Measurements from ENCODE around the gene THBS2.

THBS2 gene

DNA sequence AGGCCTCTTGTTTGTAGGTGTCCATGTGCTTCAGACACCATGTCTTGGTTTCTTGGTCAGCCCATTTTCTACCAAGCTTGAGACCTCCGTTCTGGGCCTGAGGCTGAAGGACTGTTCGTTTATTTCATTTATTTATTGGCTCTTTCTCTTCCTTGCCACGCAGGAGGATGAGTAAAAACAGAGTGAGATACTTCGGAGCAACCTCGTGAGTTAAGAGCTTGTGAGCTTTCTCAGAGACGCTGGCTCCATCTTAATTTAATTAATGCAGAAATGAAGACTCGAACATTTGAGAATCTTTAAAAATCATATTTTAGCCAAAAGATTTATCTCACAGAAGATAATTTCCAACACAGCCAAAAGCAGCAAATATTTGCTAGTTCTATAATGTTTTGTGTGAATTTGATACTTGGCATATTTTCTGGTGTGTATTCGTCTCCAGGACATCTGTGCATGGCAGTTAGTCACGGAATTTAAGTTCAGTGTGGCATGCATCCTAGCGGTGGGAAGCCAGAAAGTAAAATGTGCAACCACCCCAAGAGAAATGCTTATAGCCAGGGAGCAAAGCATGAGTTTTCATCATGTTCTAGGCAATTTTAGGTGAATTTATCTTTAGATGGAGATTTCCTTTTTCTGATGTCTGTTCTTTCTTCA, 76.0 kb downstream of the THBS2 start:
- no peak for DNase-seq (ENCODE audit: low read depth)
- in situ Hi-C loops (cut with HindIII; ENCODE audit: low sequenced_read_pairs): no loop called here

DNA sequence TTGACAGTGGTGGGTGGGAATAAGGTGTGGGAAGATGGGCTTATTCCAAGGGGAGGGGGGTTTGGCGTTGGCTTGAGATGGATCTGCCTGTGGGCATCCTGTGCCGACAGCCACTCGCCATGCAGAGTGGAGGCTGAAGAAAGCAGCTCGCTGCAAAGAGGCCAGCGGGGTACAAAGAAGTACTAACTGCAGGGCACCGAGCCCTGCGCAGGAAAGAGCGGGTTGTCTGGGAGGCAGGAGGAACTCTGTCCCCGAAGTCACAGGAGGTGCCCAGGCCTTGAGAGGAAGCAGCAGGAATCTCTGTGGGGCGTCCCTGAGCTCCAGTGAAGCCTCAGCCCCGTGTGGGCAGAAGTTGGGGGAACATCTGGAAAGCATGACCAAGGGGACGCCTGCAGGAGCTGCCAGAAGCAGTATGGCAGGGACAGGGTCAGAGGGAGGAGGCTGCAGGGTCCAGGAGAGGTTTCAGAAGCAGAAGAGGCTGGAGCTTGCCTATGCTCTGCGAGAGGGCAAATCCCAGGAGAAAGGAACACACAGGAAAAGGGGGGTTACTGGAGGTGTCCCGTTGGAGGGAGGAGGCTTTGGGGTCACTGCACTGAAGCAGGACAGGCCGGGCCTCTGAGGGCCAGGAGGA, 77.2 kb downstream of the THBS2 start:
- in situ Hi-C loops (cut with HindIII; ENCODE audit: low sequenced_read_pairs): no loop called here
- no peak overlapping the region for H3K4me3 ChIP-seq (ENCODE audit: low read depth, low read length)
- TF ChIP-seq, protein P1, sequence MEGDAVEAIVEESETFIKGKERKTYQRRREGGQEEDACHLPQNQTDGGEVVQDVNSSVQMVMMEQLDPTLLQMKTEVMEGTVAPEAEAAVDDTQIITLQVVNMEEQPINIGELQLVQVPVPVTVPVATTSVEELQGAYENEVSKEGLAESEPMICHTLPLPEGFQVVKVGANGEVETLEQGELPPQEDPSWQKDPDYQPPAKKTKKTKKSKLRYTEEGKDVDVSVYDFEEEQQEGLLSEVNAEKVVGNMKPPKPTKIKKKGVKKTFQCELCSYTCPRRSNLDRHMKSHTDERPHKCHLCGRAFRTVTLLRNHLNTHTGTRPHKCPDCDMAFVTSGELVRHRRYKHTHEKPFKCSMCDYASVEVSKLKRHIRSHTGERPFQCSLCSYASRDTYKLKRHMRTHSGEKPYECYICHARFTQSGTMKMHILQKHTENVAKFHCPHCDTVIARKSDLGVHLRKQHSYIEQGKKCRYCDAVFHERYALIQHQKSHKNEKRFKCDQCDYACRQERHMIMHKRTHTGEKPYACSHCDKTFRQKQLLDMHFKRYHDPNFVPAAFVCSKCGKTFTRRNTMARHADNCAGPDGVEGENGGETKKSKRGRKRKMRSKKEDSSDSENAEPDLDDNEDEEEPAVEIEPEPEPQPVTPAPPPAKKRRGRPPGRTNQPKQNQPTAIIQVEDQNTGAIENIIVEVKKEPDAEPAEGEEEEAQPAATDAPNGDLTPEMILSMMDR (IDR thresholded peaks at IDR 0.05; ENCODE audit: low read depth, low read length, missing control alignments): no peak
- no peak for DNase-seq (ENCODE audit: low read depth)

More for the DNA sequence above, 76.0 kb downstream of the THBS2 start:
- TF ChIP-seq, protein P1 (IDR thresholded peaks at IDR 0.05; ENCODE audit: low read depth, low read length, missing control alignments): peak; percentile 30
- H3K4me3 ChIP-seq (ENCODE audit: low read depth, low read length): no peak overlapping the region

DNA sequence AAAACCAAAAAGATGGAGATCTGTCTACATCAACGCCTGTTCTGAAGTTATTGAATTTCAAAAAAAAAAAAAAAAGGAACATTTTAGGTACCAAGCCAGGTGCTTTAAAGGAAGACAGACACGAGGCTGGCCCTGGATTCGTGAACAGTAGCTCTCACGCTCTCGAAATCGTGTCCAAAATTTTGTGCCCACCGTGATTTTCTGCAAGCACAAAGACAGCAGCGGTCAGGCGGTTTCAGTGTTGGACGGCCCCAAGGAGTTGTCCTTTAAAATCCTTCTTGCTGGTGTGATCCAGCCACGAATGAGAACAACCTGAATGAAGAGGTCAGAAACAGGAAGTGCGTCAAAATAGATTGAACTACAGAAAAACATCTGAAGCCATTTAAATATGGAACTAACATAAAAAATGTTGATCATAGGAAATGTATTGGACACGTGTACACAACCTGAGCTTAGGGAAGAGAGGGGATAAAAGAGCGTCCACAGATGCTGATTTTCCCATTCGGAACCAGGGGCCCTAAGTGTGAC, 78.2 kb downstream of the THBS2 start:
- DNase-seq (ENCODE audit: low read depth): no peak
- TF ChIP-seq, protein P1 (IDR thresholded peaks at IDR 0.05; ENCODE audit: low read depth, low read length, missing control alignments): no peak
- in situ Hi-C loops (cut with HindIII; ENCODE audit: low sequenced_read_pairs): no loop called here
- H3K4me3 ChIP-seq (ENCODE audit: low read depth, low read length): no peak overlapping the region

DNA sequence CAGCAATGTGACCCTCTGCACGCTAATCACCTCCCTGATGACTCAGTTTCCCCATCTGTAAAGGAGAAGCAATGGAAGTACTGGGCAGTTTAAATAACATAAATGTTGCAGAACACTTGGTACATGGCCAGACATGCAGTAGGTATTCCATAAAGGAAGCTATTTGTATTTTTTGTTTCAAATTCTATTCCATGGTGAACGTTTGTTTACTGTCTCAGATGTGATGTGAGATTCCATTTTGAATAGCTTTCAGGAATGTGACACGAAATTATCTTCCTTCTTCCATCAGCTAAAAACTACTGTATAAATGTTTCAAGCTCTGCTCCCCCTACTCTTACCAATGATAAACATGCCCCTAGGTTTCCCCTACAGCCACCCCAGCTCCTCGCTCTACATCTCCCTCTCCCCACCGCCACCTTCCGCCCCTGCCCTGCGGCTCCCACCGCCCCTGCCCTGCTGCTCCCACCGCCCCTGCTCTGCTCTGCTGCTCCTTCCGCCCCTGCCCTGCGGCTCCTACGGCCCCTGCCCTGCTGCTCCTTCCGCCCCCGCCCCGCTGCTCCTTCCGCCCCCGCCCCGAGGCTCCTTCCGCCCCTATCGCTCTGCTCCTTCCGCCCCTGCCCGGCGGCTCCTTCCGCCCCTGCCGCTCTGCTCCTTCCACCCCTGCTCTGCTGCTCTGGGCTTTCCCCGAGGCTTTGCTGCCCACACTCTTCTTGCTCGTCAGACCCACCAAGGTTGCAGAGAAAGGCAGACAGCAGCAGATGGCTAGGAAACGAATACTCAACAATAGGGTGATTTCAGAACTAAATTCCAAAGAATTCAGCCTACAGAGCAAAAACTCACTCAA, 78.9 kb downstream of the THBS2 start:
- H3K4me3 ChIP-seq (ENCODE audit: low read depth, low read length): no peak overlapping the region
- no peak for DNase-seq (ENCODE audit: low read depth)
- TF ChIP-seq, protein P1 (IDR thresholded peaks at IDR 0.05; ENCODE audit: low read depth, low read length, missing control alignments): no peak
- in situ Hi-C loops (cut with HindIII; ENCODE audit: low sequenced_read_pairs): no loop called here

DNA sequence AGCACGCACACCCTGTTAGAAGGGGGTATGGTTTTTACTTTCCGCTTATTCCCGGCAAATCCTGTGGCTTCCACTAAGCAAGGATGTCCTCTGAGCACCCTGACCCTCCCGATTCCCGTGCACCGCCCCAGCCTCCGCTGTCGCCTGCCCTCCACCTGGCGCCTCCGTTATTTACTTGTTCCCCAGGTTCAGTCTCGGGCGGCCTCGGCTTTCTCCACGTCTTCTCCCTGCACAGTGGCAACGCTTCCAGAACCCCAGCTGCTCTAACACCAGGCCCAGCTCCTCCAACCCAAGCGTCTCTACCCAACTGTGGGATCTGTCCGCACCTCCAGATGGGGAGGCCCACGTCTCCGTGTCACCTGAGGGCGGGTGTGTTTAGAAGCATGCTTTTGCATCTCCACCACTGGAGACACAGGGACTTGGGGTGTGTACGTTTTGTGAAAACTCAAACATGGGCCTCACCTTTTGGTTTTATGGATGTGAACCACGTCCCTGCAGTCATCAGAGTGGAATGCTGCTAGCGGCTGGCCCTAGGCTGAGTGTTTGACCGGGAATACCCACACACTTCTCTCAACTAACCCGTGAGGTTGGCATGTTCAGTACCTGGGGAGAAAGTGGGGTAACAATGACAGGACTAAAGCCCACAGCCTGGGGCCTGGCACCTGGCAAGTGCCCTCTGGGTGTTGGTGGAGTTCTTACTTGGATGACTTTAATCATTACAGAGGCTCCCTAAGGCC, 79.9 kb downstream of the THBS2 start:
- DNase-seq (ENCODE audit: low read depth): no peak
- in situ Hi-C loops (cut with HindIII; ENCODE audit: low sequenced_read_pairs): no loop called here
- no peak overlapping the region for H3K4me3 ChIP-seq (ENCODE audit: low read depth, low read length)
- TF ChIP-seq, protein P1 (IDR thresholded peaks at IDR 0.05; ENCODE audit: low read depth, low read length, missing control alignments): no peak

DNA sequence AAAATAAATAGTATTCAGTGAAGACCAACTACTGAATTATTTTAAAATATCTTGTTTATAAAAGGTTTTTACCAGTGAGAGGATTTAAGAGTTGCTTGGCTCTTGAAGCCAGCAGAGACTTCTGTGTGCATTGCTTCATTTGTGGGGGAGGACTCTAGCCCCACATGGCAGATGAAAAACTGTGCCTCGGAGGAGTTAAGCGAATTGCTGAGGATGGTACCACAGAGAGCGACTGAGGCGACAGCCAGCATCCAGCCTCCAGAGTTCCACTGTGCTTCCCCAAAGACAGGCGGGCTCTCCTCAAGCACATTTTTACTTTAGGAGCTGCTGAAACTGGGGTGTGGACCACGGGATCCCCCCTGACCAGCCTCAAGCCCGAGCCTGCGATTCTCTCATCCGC, 80.7 kb downstream of the THBS2 start:
- in situ Hi-C loops (cut with HindIII; ENCODE audit: low sequenced_read_pairs): no loop called here
- no peak overlapping the region for H3K4me3 ChIP-seq (ENCODE audit: low read depth, low read length)
- TF ChIP-seq, protein P1 (IDR thresholded peaks at IDR 0.05; ENCODE audit: low read depth, low read length, missing control alignments): no peak
- no peak for DNase-seq (ENCODE audit: low read depth)

Measured in astrocyte of the cerebellum (primary cell).